ENCODE results near the gene ZNF408. TPM values are rescaled to one million over a fixed set of nuclear protein-coding genes. Genes with fewer than 3 reads are reported as not detected.

The ZNF408 gene
- total RNA-seq, 1 experiment from 2014 or later, result 15.2 TPM

GRCh38 chr11:46721286-46721685 lies 20.5 kb downstream of the ZNF408 start (continued):
- TF ChIP-seq ATF3 (CRISPR knock-in tag; conservative IDR thresholded peaks at IDR 0.05) (no peak), ZNF263 (CRISPR knock-in tag; IDR thresholded peaks at IDR 0.05; ENCODE audit: low read depth) (no peak)
- TF ChIP-seq, protein P1, sequence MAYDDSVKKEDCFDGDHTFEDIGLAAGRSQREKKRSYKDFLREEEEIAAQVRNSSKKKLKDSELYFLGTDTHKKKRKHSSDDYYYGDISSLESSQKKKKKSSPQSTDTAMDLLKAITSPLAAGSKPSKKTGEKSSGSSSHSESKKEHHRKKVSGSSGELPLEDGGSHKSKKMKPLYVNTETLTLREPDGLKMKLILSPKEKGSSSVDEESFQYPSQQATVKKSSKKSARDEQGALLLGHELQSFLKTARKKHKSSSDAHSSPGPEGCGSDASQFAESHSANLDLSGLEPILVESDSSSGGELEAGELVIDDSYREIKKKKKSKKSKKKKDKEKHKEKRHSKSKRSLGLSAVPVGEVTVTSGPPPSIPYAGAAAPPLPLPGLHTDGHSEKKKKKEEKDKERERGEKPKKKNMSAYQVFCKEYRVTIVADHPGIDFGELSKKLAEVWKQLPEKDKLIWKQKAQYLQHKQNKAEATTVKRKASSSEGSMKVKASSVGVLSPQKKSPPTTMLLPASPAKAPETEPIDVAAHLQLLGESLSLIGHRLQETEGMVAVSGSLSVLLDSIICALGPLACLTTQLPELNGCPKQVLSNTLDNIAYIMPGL (CRISPR knock-in tag; IDR thresholded peaks at IDR 0.05), result no peak

DNA sequence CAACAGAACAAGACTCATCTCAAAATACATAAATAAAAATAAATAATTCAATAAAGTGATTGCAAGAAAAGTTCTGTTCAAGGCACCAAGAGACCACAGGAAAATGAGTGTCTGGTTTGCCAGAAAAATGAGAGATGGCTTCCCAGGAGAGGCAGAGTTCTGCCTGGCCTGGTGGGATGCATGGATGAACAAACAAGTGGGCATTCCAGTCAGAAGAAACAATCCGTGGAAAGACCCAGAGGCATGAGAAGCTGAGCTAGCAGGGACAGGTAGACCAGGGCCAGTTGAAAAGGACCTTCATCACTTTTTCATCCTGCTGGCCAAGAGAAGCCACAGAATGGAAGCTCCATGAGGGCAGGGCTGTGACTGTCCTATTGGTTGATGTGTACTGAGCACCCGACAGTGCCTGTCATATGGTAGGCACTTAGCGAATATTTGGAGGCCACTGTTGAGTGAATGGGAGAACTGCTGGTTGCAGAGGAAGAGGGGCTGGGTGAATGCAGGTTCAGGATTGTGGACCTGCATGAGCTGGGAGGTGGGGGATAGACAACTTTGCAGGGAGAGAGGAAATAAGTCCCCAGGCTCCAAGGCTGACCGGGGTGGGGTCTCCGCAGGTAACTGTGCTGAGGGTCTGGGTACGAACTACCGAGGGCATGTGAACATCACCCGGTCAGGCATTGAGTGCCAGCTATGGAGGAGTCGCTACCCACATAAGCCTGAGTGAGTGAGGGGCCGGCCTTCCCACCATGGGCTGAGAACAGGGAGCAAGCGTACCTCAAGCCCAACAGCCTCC lies 21.9 kb downstream of the ZNF408 start:
- H3K27me3 Mint-ChIP-seq (ENCODE audit: low read depth), result no peaks in the 10 kb centered on the region
- no peak overlapping the region for H3K27ac Mint-ChIP-seq
- no peak for TF ChIP-seq ZMAT4 (CRISPR knock-in tag; IDR thresholded peaks at IDR 0.05)
- TF ChIP-seq RORB (CRISPR knock-in tag; IDR thresholded peaks at IDR 0.05), result no peak
- TF ChIP-seq NR3C1 (CRISPR knock-in tag; conservative IDR thresholded peaks at IDR 0.05; ENCODE audit: low read depth), result no peak
- no peak for TF ChIP-seq ELF4 (CRISPR knock-in tag; IDR thresholded peaks at IDR 0.05; ENCODE audit: low read depth)
- TF ChIP-seq, protein P2, sequence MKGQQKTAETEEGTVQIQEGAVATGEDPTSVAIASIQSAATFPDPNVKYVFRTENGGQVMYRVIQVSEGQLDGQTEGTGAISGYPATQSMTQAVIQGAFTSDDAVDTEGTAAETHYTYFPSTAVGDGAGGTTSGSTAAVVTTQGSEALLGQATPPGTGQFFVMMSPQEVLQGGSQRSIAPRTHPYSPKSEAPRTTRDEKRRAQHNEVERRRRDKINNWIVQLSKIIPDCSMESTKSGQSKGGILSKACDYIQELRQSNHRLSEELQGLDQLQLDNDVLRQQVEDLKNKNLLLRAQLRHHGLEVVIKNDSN (CRISPR knock-in tag; IDR thresholded peaks at IDR 0.05), result no peak
- no peak for TF ChIP-seq JAZF1 (CRISPR knock-in tag; IDR thresholded peaks at IDR 0.05)
- no peak for TF ChIP-seq ZBTB21 (CRISPR knock-in tag; IDR thresholded peaks at IDR 0.05; ENCODE audit: borderline replicate concordance)
- no peak for TF ChIP-seq JUN (CRISPR knock-in tag; IDR thresholded peaks at IDR 0.05)
- TF ChIP-seq FOXK1 (CRISPR knock-in tag; IDR thresholded peaks at IDR 0.05), result no peak
- TF ChIP-seq FOXP1 (CRISPR knock-in tag; IDR thresholded peaks at IDR 0.05; ENCODE audit: borderline replicate concordance), result no peak
- no peak for TF ChIP-seq PRDM15 (CRISPR knock-in tag; IDR thresholded peaks at IDR 0.05)
- DNase-seq (ENCODE audit: low spot score) (no peak), ATAC-seq (no peak)
- no peak overlapping the region for H3K4me3 Mint-ChIP-seq
- H3K9me3 Mint-ChIP-seq, result no peaks in the 10 kb centered on the region
- POLR2A ChIA-PET, result interaction anchor here (0.6 kb wide), 1 partner anchor 19 kb away, joined by 3 read pairs; no protein-coding TSS in a partner anchor
- CTCF ChIA-PET, result interaction anchor here (1.0 to 1.2 kb wide), 2 partner anchors 45 to 63 kb away, joined by 3 read pairs; no protein-coding TSS in a partner anchor
- H3K36me3 Mint-ChIP-seq, result no peaks in the 10 kb centered on the region
- peaks cover 13% of the 10 kb centered on the region for H3K4me1 Mint-ChIP-seq

DNA sequence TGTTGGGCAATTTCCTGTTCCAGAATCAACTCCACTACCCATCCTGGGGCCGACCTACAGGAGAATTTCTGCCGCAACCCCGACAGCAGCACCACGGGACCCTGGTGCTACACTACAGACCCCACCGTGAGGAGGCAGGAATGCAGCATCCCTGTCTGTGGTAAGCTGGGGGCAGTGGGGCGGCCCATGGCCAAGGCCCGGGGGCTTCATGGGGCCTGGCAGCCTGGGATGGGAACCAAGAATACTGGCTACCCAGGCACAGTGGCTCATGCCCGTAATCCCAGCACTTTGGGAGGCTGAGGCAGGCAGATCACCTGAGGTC lies 22.5 kb downstream of the ZNF408 start:
- CTCF ChIA-PET, result no interaction called here
- peaks cover 10% of the 10 kb centered on the region for H3K4me1 Mint-ChIP-seq
- no peaks in the 10 kb centered on the region for H3K36me3 Mint-ChIP-seq
- H3K27ac Mint-ChIP-seq, result no peak overlapping the region
- no peaks in the 10 kb centered on the region for H3K9me3 Mint-ChIP-seq
- no peaks in the 10 kb centered on the region for H3K27me3 Mint-ChIP-seq (ENCODE audit: low read depth)
- ATAC-seq (no peak; the same call in 1 of the 2 replicates), DNase-seq (ENCODE audit: low spot score) (no peak)
- no peak overlapping the region for H3K4me3 Mint-ChIP-seq
- POLR2A ChIA-PET, result no interaction called here
- no peak for TF ChIP-seq SMAD3 (CRISPR knock-in tag; IDR thresholded peaks at IDR 0.05; ENCODE audit: borderline replicate concordance)
- no peak for TF ChIP-seq FOXJ3 (CRISPR knock-in tag; IDR thresholded peaks at IDR 0.05; ENCODE audit: borderline replicate concordance)
- no peak for TF ChIP-seq CREB1 (CRISPR knock-in tag; IDR thresholded peaks at IDR 0.05)
- TF ChIP-seq PRRX2 (CRISPR knock-in tag; IDR thresholded peaks at IDR 0.05), result no peak
- TF ChIP-seq ATF1 (CRISPR knock-in tag; IDR thresholded peaks at IDR 0.05), result no peak
- TF ChIP-seq ATF6 (CRISPR knock-in tag; IDR thresholded peaks at IDR 0.05), result no peak
- no peak for TF ChIP-seq ZNF423 (CRISPR knock-in tag; IDR thresholded peaks at IDR 0.05)
- TF ChIP-seq OVOL2 (CRISPR knock-in tag; IDR thresholded peaks at IDR 0.05; ENCODE audit: borderline replicate concordance), result no peak
- no peak for TF ChIP-seq GABPB1 (CRISPR knock-in tag; IDR thresholded peaks at IDR 0.05)
- no peak for TF ChIP-seq E2F4 (CRISPR knock-in tag; IDR thresholded peaks at IDR 0.05; ENCODE audit: borderline replicate concordance, low read depth)
